ENCODE measurements around the gene EP400. TPM values are rescaled to one million over a fixed set of nuclear protein-coding genes. Genes with fewer than 3 reads are reported as not detected.
"Not testable (repeated sequence)": the region's sequence is repeated elsewhere in the genome, so short reads cannot be mapped to it uniquely, and the experiment has no call there.

EP400 gene
- total RNA-seq, 1 donor = 20.5 TPM

DNA sequence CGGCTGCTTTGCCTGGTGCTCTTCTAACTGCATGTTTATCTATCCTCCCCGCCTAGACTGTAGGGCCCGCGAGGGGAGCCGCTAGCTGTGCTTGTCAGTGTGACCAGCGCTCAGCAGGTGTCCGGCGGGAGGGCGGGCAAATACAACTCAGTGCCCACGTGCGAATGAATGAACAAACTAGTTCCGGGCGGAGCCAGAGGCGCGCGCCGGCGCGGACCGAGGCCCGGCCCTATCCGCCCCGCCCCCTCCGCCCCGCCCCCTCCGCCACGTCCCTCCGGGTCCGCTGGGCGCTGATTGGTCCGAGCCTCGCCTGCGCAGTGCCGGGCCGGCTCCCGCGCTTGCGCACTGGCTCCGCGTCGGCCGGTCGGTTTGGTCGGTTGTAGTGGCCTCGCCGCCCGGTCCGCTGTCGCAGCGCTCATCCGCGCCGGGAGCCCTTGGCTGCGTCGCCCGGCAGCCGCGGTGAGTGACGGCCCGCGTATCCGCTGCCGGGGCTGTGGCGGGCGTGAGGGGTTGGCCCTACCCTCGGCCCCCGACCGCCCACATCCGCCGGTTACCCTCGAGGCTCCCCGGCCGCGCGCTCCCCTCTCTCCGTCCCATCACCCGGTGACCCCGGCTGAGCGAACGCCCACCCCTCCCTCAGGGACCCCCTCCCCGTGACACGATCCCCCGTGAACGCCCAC, 134.3 kb downstream of the EP400 start:
- H3K4me3 ChIP-seq (ENCODE audit: low read length) = peak overlapping the region; percentile 63
- H3K27me3 ChIP-seq (ENCODE audit: insufficient read depth, low read length) = no peaks in the 10 kb centered on the region
- H3K9me3 ChIP-seq (ENCODE audit: low read depth, low read length) = no peaks in the 10 kb centered on the region
- H3K4me1 ChIP-seq (ENCODE audit: insufficient read depth, low read length) = peaks cover 19% of the 10 kb centered on the region

DNA sequence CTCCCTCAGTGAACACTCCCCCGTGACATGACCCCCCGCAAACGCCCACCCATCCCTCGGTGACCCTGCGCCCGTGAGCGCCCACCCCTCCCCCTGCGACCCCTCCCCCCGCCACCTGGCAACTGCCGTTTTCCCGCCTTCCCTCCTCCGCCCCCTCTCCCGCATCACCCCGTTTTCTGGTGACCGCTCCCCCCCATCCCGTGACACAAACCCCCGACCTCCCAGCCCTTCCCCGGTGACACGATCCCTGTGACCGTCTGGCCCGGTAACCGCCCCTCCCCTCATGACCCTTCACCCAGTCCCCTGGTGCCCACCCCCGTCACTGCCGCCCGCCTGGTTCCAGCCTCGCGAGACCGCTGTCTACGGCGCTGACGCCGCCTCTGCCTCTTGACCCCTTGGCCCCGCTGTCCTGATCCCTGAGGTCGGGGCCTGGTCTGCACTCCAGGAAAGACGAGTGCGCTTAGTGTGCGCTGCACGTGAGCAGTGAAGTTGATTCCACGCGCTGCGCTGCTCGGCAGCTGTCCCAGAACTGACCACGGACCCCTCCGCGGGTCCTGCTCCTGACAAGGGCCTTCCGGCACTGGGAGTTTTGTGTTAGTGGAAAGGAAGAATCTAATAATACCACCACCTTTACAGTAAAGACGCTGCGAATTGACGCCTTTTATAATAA, 135.0 kb downstream of the EP400 start:
- Histone ChIP-seq H3K4me1 (ENCODE audit: insufficient read depth, low read length) (peaks cover 19% of the 10 kb centered on the region), H3K27me3 (ENCODE audit: insufficient read depth, low read length) (no peaks in the 10 kb centered on the region)

GRCh38 chr12:132085291-132085635, 135.5 kb downstream of the EP400 start:
- peak overlapping the region; percentile 63 for H3K4me3 ChIP-seq (ENCODE audit: low read length)
- no peaks in the 10 kb centered on the region for H3K9me3 ChIP-seq (ENCODE audit: low read depth, low read length)
- H3K4me1 ChIP-seq (ENCODE audit: insufficient read depth, low read length) = peaks cover 19% of the 10 kb centered on the region
- no peaks in the 10 kb centered on the region for H3K27me3 ChIP-seq (ENCODE audit: insufficient read depth, low read length)

More for the DNA sequence above, 135.0 kb downstream of the EP400 start:
- no peaks in the 10 kb centered on the region for H3K9me3 ChIP-seq (ENCODE audit: low read depth, low read length)
- peak overlapping the region; percentile 63 for H3K4me3 ChIP-seq (ENCODE audit: low read length)

- Histone ChIP-seq H3K4me1 (ENCODE audit: insufficient read depth, low read length) (peaks cover 14% of the 10 kb centered on the region), H3K9me3 (ENCODE audit: low read depth, low read length) (no peaks in the 10 kb centered on the region), H3K4me3 (ENCODE audit: low read length) (no peak overlapping the region), H3K27me3 (ENCODE audit: insufficient read depth, low read length) (no peaks in the 10 kb centered on the region)
Measured at GRCh38 chr12:132089407-132089910, 139.7 kb downstream of the EP400 start.

DNA sequence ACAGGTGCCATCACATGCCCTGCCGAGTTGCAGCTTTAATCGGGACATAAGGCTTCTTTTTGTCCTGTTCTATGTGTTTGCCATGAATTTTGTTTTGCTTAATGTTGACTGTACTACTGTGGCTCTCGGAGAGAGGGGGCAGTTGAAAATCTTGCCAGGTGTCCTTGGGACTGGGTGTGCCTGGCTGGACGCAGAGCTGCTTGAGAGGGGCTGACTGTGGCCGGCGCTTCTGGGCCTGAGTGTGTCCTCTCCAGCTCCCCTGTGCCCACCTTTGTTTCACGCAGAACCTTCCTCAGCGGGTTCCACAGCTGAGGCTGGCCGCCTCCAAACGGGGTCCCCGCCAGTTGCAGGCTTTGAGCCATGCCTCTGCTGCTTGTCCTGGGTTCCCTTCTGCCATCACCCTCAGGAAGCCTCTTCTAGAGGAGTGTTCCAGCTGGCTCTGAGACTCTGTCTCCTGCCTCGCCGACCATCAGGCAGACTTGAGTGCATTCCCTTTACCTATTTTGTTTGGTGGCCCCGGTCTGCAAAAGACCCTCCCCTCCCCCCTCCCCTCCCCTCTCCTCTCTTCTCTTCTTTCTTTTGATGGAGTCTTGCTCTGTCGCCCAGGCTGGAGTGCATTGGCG, 144.6 kb downstream of the EP400 start:
- no peaks in the 10 kb centered on the region for H3K27me3 ChIP-seq (ENCODE audit: insufficient read depth, low read length)
- H3K4me1 ChIP-seq (ENCODE audit: insufficient read depth, low read length) = no peaks in the 10 kb centered on the region
- H3K9me3 ChIP-seq (ENCODE audit: low read depth, low read length) = no peaks in the 10 kb centered on the region
- no peak overlapping the region for H3K4me3 ChIP-seq (ENCODE audit: low read length)

GRCh38 chr12:132095520-132096409, 146.0 kb downstream of the EP400 start:
- no peak overlapping the region for H3K4me3 ChIP-seq (ENCODE audit: low read length)
- H3K27me3 ChIP-seq (ENCODE audit: insufficient read depth, low read length) = no peaks in the 10 kb centered on the region
- no peaks in the 10 kb centered on the region for H3K4me1 ChIP-seq (ENCODE audit: insufficient read depth, low read length)
- H3K9me3 ChIP-seq (ENCODE audit: low read depth, low read length) = no peaks in the 10 kb centered on the region

GRCh38 chr12:132099739-132100138, 150.0 kb downstream of the EP400 start:
- Histone ChIP-seq H3K4me3 (ENCODE audit: low read length) (no peak overlapping the region), H3K9me3 (ENCODE audit: low read depth, low read length) (no peaks in the 10 kb centered on the region), H3K27me3 (ENCODE audit: insufficient read depth, low read length) (no peaks in the 10 kb centered on the region), H3K4me1 (ENCODE audit: insufficient read depth, low read length) (no peaks in the 10 kb centered on the region)

DNA sequence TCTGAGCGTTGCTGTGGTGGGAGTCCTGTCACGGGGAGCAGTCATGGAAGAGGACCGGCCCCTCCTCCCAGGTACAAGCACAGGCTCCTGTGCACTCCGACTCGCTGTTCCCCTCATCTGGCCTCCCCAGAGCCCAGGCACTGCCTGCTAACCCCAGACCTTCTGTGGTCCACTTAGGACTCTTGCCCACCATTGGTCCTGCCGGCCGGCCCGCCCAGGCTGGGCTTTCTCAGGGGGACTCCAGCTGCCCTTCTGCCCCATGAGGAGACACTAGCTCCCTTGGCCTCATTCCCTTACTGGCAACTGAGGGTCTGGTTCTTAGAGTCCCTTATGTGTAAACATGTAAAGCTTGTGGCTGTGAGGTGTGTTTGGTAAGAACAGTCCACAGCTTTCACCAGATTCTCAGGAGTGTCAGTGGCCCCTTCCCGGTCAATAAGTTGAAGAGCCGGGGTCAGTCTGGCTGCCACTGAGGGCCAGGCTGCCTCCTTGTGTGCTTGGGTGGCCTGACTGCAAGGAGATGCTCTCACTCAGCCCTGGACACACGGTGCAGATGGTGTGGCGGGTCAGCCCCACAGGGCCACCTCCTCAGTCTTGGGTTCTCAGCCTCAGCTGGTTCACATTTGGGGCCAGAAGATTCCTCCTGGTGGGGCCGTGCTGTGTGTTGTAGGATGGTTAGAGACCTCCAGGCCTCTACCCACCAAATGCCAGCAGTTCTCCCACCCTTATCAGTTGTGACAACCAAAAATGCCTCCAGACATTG, 150.7 kb downstream of the EP400 start:
- H3K9me3 ChIP-seq (ENCODE audit: low read depth, low read length) = no peaks in the 10 kb centered on the region
- H3K4me3 ChIP-seq (ENCODE audit: low read length) = no peak overlapping the region
- H3K27me3 ChIP-seq (ENCODE audit: insufficient read depth, low read length) = no peaks in the 10 kb centered on the region
- no peaks in the 10 kb centered on the region for H3K4me1 ChIP-seq (ENCODE audit: insufficient read depth, low read length)

- no peaks in the 10 kb centered on the region for H3K27me3 ChIP-seq (ENCODE audit: insufficient read depth, low read length)
- no peaks in the 10 kb centered on the region for H3K4me1 ChIP-seq (ENCODE audit: insufficient read depth, low read length)
- H3K9me3 ChIP-seq (ENCODE audit: low read depth, low read length) = no peaks in the 10 kb centered on the region
- H3K4me3 ChIP-seq (ENCODE audit: low read length) = no peak overlapping the region
Measured at GRCh38 chr12:132102297-132102696, 152.6 kb downstream of the EP400 start.

DNA sequence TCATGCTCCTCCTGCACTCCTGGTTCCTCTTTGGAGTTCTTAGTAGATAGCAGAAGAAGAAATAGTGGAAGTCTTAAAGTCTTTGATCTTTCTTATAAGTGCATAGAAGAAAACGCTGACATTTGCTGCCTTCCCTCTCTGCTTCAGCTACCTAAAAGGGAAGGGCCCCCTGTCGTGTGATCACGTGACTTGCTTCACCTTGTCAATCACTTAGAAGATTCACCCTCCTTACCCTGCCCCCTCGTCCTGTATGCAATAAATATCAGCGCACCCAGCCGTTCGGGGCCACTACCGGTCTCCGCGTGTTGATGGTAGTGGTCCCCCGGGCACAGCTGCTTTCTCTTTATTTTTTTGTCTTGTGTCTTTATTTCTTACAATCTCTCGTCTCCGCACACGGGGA, 153.3 kb downstream of the EP400 start:
- not testable (repeated sequence) for H3K4me1 ChIP-seq (ENCODE audit: insufficient read depth, low read length); H3K27me3 ChIP-seq (ENCODE audit: insufficient read depth, low read length); H3K9me3 ChIP-seq (ENCODE audit: low read depth, low read length); H3K4me3 ChIP-seq (ENCODE audit: low read length)

DNA sequence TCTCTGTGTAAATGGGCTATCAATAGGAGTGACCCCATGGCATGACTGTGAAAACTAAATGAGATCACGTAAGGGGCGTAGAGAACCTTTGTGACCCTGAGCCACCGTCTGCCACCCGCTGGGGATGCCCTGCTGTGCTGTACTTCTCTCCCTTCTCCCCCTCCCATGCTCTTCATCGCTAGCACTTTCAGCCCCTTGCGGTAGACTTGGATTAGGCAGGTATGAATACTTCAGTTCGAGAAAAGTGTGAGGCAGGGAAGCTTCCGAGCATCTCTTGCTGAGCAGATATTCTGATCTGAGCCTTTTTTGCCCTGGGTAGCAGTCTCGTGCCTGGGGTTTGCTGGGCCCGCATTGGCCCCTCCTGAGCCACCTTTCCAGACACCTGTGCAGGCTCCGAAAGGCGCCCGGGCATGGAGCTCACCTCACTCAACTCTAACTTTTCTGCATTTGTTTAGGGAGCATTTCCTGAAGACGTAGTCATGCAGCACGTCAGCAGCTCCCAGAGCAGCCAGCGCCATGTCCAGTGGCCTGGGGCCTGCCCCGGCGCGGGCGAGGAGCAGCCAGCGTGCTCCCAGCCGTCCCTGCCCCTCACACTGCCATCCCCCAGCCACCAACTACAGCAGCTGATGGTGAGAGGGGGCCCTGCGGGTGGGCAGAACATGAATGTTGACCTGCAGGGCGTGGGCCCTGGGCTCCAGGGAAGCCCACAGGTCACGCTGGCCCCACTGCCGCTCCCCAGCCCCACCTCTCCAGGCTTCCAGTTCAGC, 154.0 kb downstream of the EP400 start:
- Histone ChIP-seq H3K4me3 (ENCODE audit: low read length) (no peak overlapping the region), H3K9me3 (ENCODE audit: low read depth, low read length) (no peaks in the 10 kb centered on the region), H3K27me3 (ENCODE audit: insufficient read depth, low read length) (no peaks in the 10 kb centered on the region), H3K4me1 (ENCODE audit: insufficient read depth, low read length) (no peaks in the 10 kb centered on the region)

- no peak overlapping the region for H3K4me3 ChIP-seq (ENCODE audit: low read length)
- no peaks in the 10 kb centered on the region for H3K4me1 ChIP-seq (ENCODE audit: insufficient read depth, low read length)
- H3K9me3 ChIP-seq (ENCODE audit: low read depth, low read length) = no peaks in the 10 kb centered on the region
- H3K27me3 ChIP-seq (ENCODE audit: insufficient read depth, low read length) = no peaks in the 10 kb centered on the region
Measured at GRCh38 chr12:132105467-132105866, 155.7 kb downstream of the EP400 start.

- Histone ChIP-seq H3K4me3 (ENCODE audit: low read length) (no peak overlapping the region), H3K27me3 (ENCODE audit: insufficient read depth, low read length) (no peaks in the 10 kb centered on the region), H3K9me3 (ENCODE audit: low read depth, low read length) (no peaks in the 10 kb centered on the region), H3K4me1 (ENCODE audit: insufficient read depth, low read length) (no peaks in the 10 kb centered on the region)
Measured at GRCh38 chr12:132106921-132107320, 157.2 kb downstream of the EP400 start.

Data from mononuclear cell (primary cell).